ENCODE measurements around the gene GPC1. TPM values are rescaled to one million over a fixed set of nuclear protein-coding genes. Genes with fewer than 3 reads are reported as not detected.

Gene GPC1, protein sequence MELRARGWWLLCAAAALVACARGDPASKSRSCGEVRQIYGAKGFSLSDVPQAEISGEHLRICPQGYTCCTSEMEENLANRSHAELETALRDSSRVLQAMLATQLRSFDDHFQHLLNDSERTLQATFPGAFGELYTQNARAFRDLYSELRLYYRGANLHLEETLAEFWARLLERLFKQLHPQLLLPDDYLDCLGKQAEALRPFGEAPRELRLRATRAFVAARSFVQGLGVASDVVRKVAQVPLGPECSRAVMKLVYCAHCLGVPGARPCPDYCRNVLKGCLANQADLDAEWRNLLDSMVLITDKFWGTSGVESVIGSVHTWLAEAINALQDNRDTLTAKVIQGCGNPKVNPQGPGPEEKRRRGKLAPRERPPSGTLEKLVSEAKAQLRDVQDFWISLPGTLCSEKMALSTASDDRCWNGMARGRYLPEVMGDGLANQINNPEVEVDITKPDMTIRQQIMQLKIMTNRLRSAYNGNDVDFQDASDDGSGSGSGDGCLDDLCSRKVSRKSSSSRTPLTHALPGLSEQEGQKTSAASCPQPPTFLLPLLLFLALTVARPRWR
- total RNA-seq = 10.4 and 10.5 TPM in 2 replicates

DNA sequence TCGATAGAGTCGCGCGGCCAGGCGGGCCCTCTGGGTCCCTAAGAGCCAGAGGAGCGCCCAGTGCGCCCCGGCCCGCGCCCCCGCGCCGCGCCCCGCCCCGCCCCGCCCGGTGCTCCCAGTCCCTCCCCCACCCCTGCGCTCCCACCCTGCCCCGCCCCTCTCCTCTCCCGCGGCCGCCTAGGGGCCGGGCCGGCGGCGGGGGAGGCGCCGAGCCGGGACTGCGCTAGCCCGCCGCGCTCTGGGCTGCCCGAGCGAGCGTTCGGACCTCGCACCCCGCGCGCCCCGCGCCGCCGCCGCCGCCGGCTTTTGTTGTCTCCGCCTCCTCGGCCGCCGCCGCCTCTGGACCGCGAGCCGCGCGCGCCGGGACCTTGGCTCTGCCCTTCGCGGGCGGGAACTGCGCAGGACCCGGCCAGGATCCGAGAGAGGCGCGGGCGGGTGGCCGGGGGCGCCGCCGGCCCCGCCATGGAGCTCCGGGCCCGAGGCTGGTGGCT, at the start of gene GPC1:
GPC1 (plus strand) TSS at position 207 of the 491 bp plus-strand sequence; CDS start at position 463, 256 bp downstream.

Other genes starting within 250 kb of the GPC1 start
- 4.0 and 4.9 TPM in 2 replicates for gene ANKMY1, start 122.3 kb downstream of the GPC1 start, total RNA-seq
- 2.7 and 3.2 TPM in 2 replicates for gene DUSP28, start 124.7 kb downstream of the GPC1 start, total RNA-seq
- 7.6 and 20.1 TPM in 2 replicates for gene RNPEPL1, start 132.8 kb downstream of the GPC1 start, total RNA-seq
- gene CAPN10, start 151.1 kb downstream of the GPC1 start, total RNA-seq = 20.1 and 23.7 TPM in 2 replicates
- gene GPR35, start 189.8 kb downstream of the GPC1 start, total RNA-seq = 0.15 TPM in 1 of 2 replicates, not detected in the other
- gene AQP12B, start 247.2 kb downstream of the GPC1 start, total RNA-seq = not detected in 2 replicates